WTC11 (cell line): ENCODE data around the gene LEMD3.

Source experiments
- CTCF ChIP-seq: fragments of 200-600 bp; IDR thresholded peaks from 2 replicates; pipeline ENCODE4 v1.8.0; 2022; ENCODE audit warnings: antibody characterized with exemption
- KAT7 ChIP-seq: sonication (generic); formaldehyde crosslinking; IDR thresholded peaks from 2 replicates; pipeline ENCODE4 v1.8.1; 2023; ENCODE audit warnings: missing genetic modification reagents, mild to moderate bottlenecking, borderline replicate concordance
- MAX ChIP-seq: sonication (generic); formaldehyde crosslinking; IDR thresholded peaks from 2 replicates; pipeline ENCODE4 v1.8.0; 2022; ENCODE audit warnings: mild to moderate bottlenecking, missing genetic modification reagents
- NFE2L1 ChIP-seq: sonication (generic); formaldehyde crosslinking; IDR thresholded peaks from 2 replicates; pipeline ENCODE4 v1.8.1; 2023; ENCODE audit warnings: missing genetic modification reagents
- NR3C1 ChIP-seq: sonication (generic); formaldehyde crosslinking; conservative IDR thresholded peaks from 2 replicates; pipeline ENCODE4 v1.8.1; 2023; ENCODE audit warnings: low read depth, mild to moderate bottlenecking, missing genetic modification reagents
- RELA ChIP-seq: sonication (generic); formaldehyde crosslinking; IDR thresholded peaks from 2 replicates; pipeline ENCODE4 v1.8.1; 2022; ENCODE audit warnings: missing genetic modification reagents, mild to moderate bottlenecking, borderline replicate concordance
- SP1 ChIP-seq: sonication (generic); formaldehyde crosslinking; conservative IDR thresholded peaks from 2 replicates; pipeline ENCODE4 v1.8.1; 2022; ENCODE audit warnings: missing genetic modification reagents
- STAT6 ChIP-seq: sonication (generic); formaldehyde crosslinking; conservative IDR thresholded peaks from 2 replicates; pipeline ENCODE4 v1.8.1; 2023; ENCODE audit warnings: mild to moderate bottlenecking, low read depth, missing genetic modification reagents, moderate library complexity
- TEAD4 ChIP-seq: sonication (generic); formaldehyde crosslinking; IDR thresholded peaks from 2 replicates; pipeline ENCODE4 v1.8.0; 2022; ENCODE audit warnings: mild to moderate bottlenecking, missing genetic modification reagents
- USF1 ChIP-seq: sonication (generic); formaldehyde crosslinking; IDR thresholded peaks from 2 replicates; pipeline ENCODE4 v1.8.0; 2022; ENCODE audit warnings: mild to moderate bottlenecking, missing genetic modification reagents
- USF2 ChIP-seq: sonication (generic); formaldehyde crosslinking; IDR thresholded peaks from 2 replicates; pipeline ENCODE4 v1.8.1; 2023; ENCODE audit warnings: mild to moderate bottlenecking, missing genetic modification reagents, moderate library complexity
- ZNF138 ChIP-seq: sonication (generic); formaldehyde crosslinking; conservative IDR thresholded peaks from 2 replicates; pipeline ENCODE4 v1.8.1; 2022; ENCODE audit warnings: mild to moderate bottlenecking, moderate library complexity, missing genetic modification reagents
- ZNF263 ChIP-seq: sonication (generic); formaldehyde crosslinking; IDR thresholded peaks from 2 replicates; pipeline ENCODE4 v1.8.1; 2022; ENCODE audit warnings: low read depth, mild to moderate bottlenecking, moderate library complexity, missing genetic modification reagents

- TF ChIP-seq CTCF (no peak), NR3C1 (CRISPR knock-in tag) (no peak), STAT6 (no peak), USF1 (CRISPR knock-in tag) (no peak), RELA (CRISPR knock-in tag) (no peak), ZNF138 (CRISPR knock-in tag) (no peak), ZNF263 (CRISPR knock-in tag) (no peak), NFE2L1 (CRISPR knock-in tag) (no peak), TEAD4 (CRISPR knock-in tag) (no peak), USF2 (CRISPR knock-in tag) (no peak), MAX (CRISPR knock-in tag) (no peak), SP1 (CRISPR knock-in tag) (no peak), KAT7 (CRISPR knock-in tag) (no peak)
Measured at GRCh38 chr12:65184858-65185229, 15.5 kb downstream of the LEMD3 start.
